ENCODE measurements around the gene NIT2. TPM values are rescaled to one million over a fixed set of nuclear protein-coding genes. Genes with fewer than 3 reads are reported as not detected.

The NIT2 gene
- polyA plus RNA-seq, 3 donors, result 15.1 to 30.5 (median 24.6) TPM

DNA sequence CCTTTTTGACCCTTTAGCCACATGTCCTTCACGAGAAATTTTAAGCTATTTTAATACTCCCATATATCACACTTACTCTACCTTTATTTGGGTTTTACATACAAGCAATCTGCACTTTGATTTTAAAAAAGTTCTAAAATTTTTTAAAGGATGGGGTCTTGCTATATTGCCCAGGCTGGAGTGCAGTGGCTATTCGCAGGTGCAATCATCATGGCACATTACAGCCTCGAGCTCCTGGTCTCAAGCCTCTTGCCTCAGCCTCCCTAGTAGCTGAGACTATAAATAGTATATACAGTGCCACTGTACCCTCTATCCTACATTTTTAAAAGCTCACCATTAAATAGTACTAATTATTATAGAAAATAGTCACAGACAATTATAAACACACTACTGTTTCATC lies 29.9 kb downstream of the NIT2 start:
- WGBS (ENCODE audit: insufficient coverage), result no CpG with 5 or more reads among the region's 3 CpGs
- TF ChIP-seq, protein P1, sequence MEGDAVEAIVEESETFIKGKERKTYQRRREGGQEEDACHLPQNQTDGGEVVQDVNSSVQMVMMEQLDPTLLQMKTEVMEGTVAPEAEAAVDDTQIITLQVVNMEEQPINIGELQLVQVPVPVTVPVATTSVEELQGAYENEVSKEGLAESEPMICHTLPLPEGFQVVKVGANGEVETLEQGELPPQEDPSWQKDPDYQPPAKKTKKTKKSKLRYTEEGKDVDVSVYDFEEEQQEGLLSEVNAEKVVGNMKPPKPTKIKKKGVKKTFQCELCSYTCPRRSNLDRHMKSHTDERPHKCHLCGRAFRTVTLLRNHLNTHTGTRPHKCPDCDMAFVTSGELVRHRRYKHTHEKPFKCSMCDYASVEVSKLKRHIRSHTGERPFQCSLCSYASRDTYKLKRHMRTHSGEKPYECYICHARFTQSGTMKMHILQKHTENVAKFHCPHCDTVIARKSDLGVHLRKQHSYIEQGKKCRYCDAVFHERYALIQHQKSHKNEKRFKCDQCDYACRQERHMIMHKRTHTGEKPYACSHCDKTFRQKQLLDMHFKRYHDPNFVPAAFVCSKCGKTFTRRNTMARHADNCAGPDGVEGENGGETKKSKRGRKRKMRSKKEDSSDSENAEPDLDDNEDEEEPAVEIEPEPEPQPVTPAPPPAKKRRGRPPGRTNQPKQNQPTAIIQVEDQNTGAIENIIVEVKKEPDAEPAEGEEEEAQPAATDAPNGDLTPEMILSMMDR (IDR thresholded peaks at IDR 0.05), result no peak
- H3K36me3 Mint-ChIP-seq, result peaks cover 65 to 85% of the 10 kb centered on the region in 2 donors
- no peaks in the 10 kb centered on the region for H3K4me1 ChIP-seq (ENCODE audit: control insufficient read depth in 1 of 2, insufficient read depth in 2 of 2, low read length in 2 of 2)
- H3K4me1 Mint-ChIP-seq, result no peaks in the 10 kb centered on the region
- no peaks in the 10 kb centered on the region for H3K9me3 ChIP-seq (replicated peaks in 1 of 2; ENCODE audit: control insufficient read depth in 1 of 2, insufficient read depth in 1 of 2, low read length in 2 of 2)
- H3K9me3 Mint-ChIP-seq, result peaks cover 0 to 3% (median 0%) of the 10 kb centered on the region in 7 donors
- H3K27ac Mint-ChIP-seq, result no peak overlapping the region
- intact Hi-C loops (cut with micrococcal nuclease), result no loop called here
- H2AFZ ChIP-seq (ENCODE audit: insufficient read depth, low read depth, low read length, poor library complexity, severe bottlenecking), result no peak overlapping the region
- no peak for DNase-seq
- H3K27me3 ChIP-seq (ENCODE audit: control insufficient read depth in 2 of 2, insufficient read depth in 2 of 2, low read length in 2 of 2), result no peaks in the 10 kb centered on the region
- no peak overlapping the region for H3K9ac ChIP-seq (ENCODE audit: insufficient read depth, low read length, poor library complexity, severe bottlenecking)
- H3K4me3 ChIP-seq (replicated peaks in 1 of 3; ENCODE audit: low read depth in 2 of 3, low read length in 3 of 3), result no peak overlapping the region
- no peaks in the 10 kb centered on the region for H3K27me3 Mint-ChIP-seq (ENCODE audit: low read depth in 3 of 3)
- no peaks in the 10 kb centered on the region for H4K20me1 ChIP-seq (ENCODE audit: insufficient read depth, low read length)
- H3K79me2 ChIP-seq (ENCODE audit: insufficient read depth, low read length), result no peaks in the 10 kb centered on the region
- H3K36me3 ChIP-seq (replicated peaks in 1 of 2; ENCODE audit: control insufficient read depth in 1 of 2, insufficient read depth in 2 of 2, low read length in 2 of 2), result peaks cover 60 to 89% of the 10 kb centered on the region in 2 donors
- H3K4me2 ChIP-seq (replicated peaks; ENCODE audit: extremely low read depth, low read length, poor library complexity, severe bottlenecking), result no peak overlapping the region
- H3K4me3 Mint-ChIP-seq, result no peak overlapping the region
- H3K27ac ChIP-seq (ENCODE audit: low read depth in 1 of 2, low read length in 2 of 2), result no peak overlapping the region

DNA sequence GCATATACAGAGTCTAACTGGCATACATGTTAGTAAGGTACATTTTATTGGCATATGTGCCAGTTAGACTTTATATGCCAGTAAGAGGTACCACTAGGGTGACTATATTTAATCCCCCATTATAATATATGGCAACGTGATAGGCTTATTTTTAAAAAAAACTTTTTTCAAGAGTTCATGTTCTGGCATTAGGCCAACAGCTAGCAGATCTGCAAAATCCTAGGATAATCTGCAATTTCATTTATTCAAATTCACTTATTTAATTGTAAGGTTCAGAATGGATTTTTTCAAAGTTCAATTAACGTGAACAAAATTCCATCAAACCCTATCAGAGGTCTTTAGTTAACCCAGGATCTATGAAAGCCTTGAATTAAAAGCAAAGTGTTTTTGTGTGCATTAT lies 31.9 kb downstream of the NIT2 start:
- Histone ChIP-seq H3K9ac (ENCODE audit: insufficient read depth, low read length, poor library complexity, severe bottlenecking) (no peak overlapping the region), H2AFZ (ENCODE audit: insufficient read depth, low read depth, low read length, poor library complexity, severe bottlenecking) (no peak overlapping the region), H3K27me3 (ENCODE audit: control insufficient read depth in 2 of 2, insufficient read depth in 2 of 2, low read length in 2 of 2) (no peaks in the 10 kb centered on the region), H3K79me2 (ENCODE audit: insufficient read depth, low read length) (no peaks in the 10 kb centered on the region), H3K4me3 (replicated peaks in 1 of 3; ENCODE audit: low read depth in 2 of 3, low read length in 3 of 3) (no peak overlapping the region), H3K4me2 (replicated peaks; ENCODE audit: extremely low read depth, low read length, poor library complexity, severe bottlenecking) (no peak overlapping the region), H3K27ac (ENCODE audit: low read depth in 1 of 2, low read length in 2 of 2) (no peak overlapping the region), H3K4me1 (ENCODE audit: control insufficient read depth in 1 of 2, insufficient read depth in 2 of 2, low read length in 2 of 2) (no peaks in the 10 kb centered on the region), H3K36me3 (replicated peaks in 1 of 2; ENCODE audit: control insufficient read depth in 1 of 2, insufficient read depth in 2 of 2, low read length in 2 of 2) (peaks cover 74 to 100% of the 10 kb centered on the region in 2 donors), H3K9me3 (replicated peaks in 1 of 2; ENCODE audit: control insufficient read depth in 1 of 2, insufficient read depth in 1 of 2, low read length in 2 of 2) (no peaks in the 10 kb centered on the region), H4K20me1 (ENCODE audit: insufficient read depth, low read length) (no peaks in the 10 kb centered on the region)
- H3K4me3 Mint-ChIP-seq, result no peak overlapping the region
- H3K27me3 Mint-ChIP-seq (ENCODE audit: low read depth in 3 of 3), result no peaks in the 10 kb centered on the region
- H3K27ac Mint-ChIP-seq, result no peak overlapping the region
- intact Hi-C loops (cut with micrococcal nuclease), result no loop called here
- peaks cover 61 to 83% of the 10 kb centered on the region in 2 donors for H3K36me3 Mint-ChIP-seq
- WGBS (ENCODE audit: insufficient coverage), result no CpG with 5 or more reads among the region's 2 CpGs
- TF ChIP-seq, protein P1 (IDR thresholded peaks at IDR 0.05), result no peak
- no peaks in the 10 kb centered on the region for H3K4me1 Mint-ChIP-seq
- peaks cover 0 to 3% (median 0%) of the 10 kb centered on the region in 7 donors for H3K9me3 Mint-ChIP-seq
- no peak for DNase-seq
